ENCODE results near the gene GPC6. TPM values are rescaled to one million over a fixed set of nuclear protein-coding genes. Genes with fewer than 3 reads are reported as not detected.

GPC6 gene
- polyA plus RNA-seq, 1 donor (not counting 4 experiments of a cell fraction or from before 2014, with no cell fraction given): 0.42 TPM

DNA sequence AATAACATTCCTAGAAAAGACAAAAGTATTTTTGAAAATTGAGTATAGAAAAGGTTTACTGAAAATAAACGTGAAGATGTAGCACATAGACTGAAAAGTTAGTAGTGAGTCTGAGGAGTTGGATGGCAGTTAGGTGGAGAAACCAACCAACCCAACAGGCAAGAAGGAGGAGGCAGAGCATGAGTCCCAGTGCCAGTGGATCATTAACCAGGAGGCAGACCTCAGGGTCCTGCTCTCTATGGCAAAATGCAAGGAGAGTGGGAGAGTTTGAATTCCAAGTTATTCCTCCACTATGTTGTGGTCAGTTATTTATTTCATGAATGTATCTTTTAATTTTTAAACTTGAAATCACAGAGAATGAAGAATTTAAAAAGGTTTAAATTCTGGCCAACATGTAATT lies 446.4 kb downstream of the GPC6 start:
- no peak for DNase-seq (ENCODE audit: low read depth, low spot score)
- no peaks in the 10 kb centered on the region for H3K9me1 ChIP-seq (ENCODE audit: control insufficient read depth, extremely low read depth, insufficient read depth, low read length)
- H3K4me3 ChIP-seq (ENCODE audit: control insufficient read depth in 2 of 3, extremely low read depth in 1 of 3, insufficient read depth in 2 of 3, low read depth in 1 of 3, low read length in 3 of 3): no peak overlapping the region
- H3K79me2 ChIP-seq (ENCODE audit: control insufficient read depth, insufficient read depth, low read length): no peaks in the 10 kb centered on the region
- no peak overlapping the region for H3K4me2 ChIP-seq (ENCODE audit: control insufficient read depth, extremely low read depth, insufficient read depth, low read depth, low read length)
- no peaks in the 10 kb centered on the region for H3K36me3 ChIP-seq (ENCODE audit: control insufficient read depth in 2 of 2, extremely low read depth in 1 of 2, insufficient read depth in 2 of 2, low read length in 2 of 2)
- no peak overlapping the region for H3K27ac ChIP-seq (ENCODE audit: control insufficient read depth, insufficient read depth, low read length)
- H3K9me3 ChIP-seq (ENCODE audit: control insufficient read depth, low read depth, low read length): no peaks in the 10 kb centered on the region
- no peak overlapping the region for H2AFZ ChIP-seq (ENCODE audit: control insufficient read depth, low read length)
- no peaks in the 10 kb centered on the region for H3K4me1 ChIP-seq (ENCODE audit: control insufficient read depth, extremely low read depth, insufficient read depth, low read length)
- FAIRE-seq: no peak
- no peaks in the 10 kb centered on the region for H3K27me3 ChIP-seq (ENCODE audit: control insufficient read depth, extremely low read depth, insufficient read depth, low read length)
- dilution Hi-C loops (cut with MboI; ENCODE audit: extremely low pct_ligation_motif_present, low sequenced_read_pairs): no loop called here
- H3K9ac ChIP-seq (ENCODE audit: control insufficient read depth, extremely low read depth, insufficient read depth, low read length): no peak overlapping the region
- no peaks in the 10 kb centered on the region for H4K20me1 ChIP-seq (ENCODE audit: control insufficient read depth, extremely low read depth, insufficient read depth, low read length)
- TF ChIP-seq, protein P1, sequence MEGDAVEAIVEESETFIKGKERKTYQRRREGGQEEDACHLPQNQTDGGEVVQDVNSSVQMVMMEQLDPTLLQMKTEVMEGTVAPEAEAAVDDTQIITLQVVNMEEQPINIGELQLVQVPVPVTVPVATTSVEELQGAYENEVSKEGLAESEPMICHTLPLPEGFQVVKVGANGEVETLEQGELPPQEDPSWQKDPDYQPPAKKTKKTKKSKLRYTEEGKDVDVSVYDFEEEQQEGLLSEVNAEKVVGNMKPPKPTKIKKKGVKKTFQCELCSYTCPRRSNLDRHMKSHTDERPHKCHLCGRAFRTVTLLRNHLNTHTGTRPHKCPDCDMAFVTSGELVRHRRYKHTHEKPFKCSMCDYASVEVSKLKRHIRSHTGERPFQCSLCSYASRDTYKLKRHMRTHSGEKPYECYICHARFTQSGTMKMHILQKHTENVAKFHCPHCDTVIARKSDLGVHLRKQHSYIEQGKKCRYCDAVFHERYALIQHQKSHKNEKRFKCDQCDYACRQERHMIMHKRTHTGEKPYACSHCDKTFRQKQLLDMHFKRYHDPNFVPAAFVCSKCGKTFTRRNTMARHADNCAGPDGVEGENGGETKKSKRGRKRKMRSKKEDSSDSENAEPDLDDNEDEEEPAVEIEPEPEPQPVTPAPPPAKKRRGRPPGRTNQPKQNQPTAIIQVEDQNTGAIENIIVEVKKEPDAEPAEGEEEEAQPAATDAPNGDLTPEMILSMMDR (optimal IDR thresholded peaks at IDR 0.05 in 1 of 3, IDR thresholded peaks at IDR 0.05 in 1 of 3, conservative IDR thresholded peaks at IDR 0.05 in 1 of 3; ENCODE audit: extremely low read depth in 1 of 3, insufficient read depth in 2 of 3, low read length in 3 of 3): no peak
- TF ChIP-seq EZH2 (IDR thresholded peaks at IDR 0.05; ENCODE audit: low read length): no peak

DNA sequence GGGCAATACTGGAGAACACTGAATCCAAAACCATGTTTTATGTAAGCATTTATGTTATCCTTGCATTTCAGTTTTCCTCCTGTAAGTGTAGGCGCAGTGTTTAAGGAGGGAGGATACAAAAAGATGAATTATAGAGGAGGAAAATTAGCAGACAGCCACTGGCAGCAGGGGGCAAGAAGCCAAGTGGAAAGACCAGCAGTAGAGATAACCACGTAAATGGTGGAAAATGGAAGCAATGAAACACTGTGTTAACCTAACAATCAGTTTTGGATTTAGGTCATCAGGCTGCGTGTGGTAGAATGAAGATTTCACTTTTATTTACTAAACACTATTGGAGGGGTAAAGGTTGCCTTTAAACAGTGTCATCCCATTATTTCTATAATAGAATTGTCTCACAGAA lies 447.3 kb downstream of the GPC6 start:
- Histone ChIP-seq H3K79me2 (ENCODE audit: control insufficient read depth, insufficient read depth, low read length) (no peaks in the 10 kb centered on the region), H3K4me1 (ENCODE audit: control insufficient read depth, extremely low read depth, insufficient read depth, low read length) (no peaks in the 10 kb centered on the region), H3K4me2 (ENCODE audit: control insufficient read depth, extremely low read depth, insufficient read depth, low read depth, low read length) (no peak overlapping the region), H3K4me3 (ENCODE audit: control insufficient read depth in 2 of 3, extremely low read depth in 1 of 3, insufficient read depth in 2 of 3, low read depth in 1 of 3, low read length in 3 of 3) (no peak overlapping the region), H3K36me3 (ENCODE audit: control insufficient read depth in 2 of 2, extremely low read depth in 1 of 2, insufficient read depth in 2 of 2, low read length in 2 of 2) (no peaks in the 10 kb centered on the region), H3K27me3 (ENCODE audit: control insufficient read depth, extremely low read depth, insufficient read depth, low read length) (no peaks in the 10 kb centered on the region), H3K9me1 (ENCODE audit: control insufficient read depth, extremely low read depth, insufficient read depth, low read length) (no peaks in the 10 kb centered on the region), H2AFZ (ENCODE audit: control insufficient read depth, low read length) (no peak overlapping the region), H3K27ac (ENCODE audit: control insufficient read depth, insufficient read depth, low read length) (no peak overlapping the region), H4K20me1 (ENCODE audit: control insufficient read depth, extremely low read depth, insufficient read depth, low read length) (no peaks in the 10 kb centered on the region), H3K9ac (ENCODE audit: control insufficient read depth, extremely low read depth, insufficient read depth, low read length) (no peak overlapping the region), H3K9me3 (ENCODE audit: control insufficient read depth, low read depth, low read length) (no peaks in the 10 kb centered on the region)
- TF ChIP-seq, protein P1 (optimal IDR thresholded peaks at IDR 0.05 in 1 of 3, IDR thresholded peaks at IDR 0.05 in 1 of 3, conservative IDR thresholded peaks at IDR 0.05 in 1 of 3; ENCODE audit: extremely low read depth in 1 of 3, insufficient read depth in 2 of 3, low read length in 3 of 3): no peak
- TF ChIP-seq EZH2 (IDR thresholded peaks at IDR 0.05; ENCODE audit: low read length): no peak
- DNase-seq (ENCODE audit: low read depth, low spot score): no peak
- dilution Hi-C loops (cut with MboI; ENCODE audit: extremely low pct_ligation_motif_present, low sequenced_read_pairs): no loop called here
- no peak for FAIRE-seq

All from keratinocyte (primary cell).